ENCODE data around the gene CCDC170.

Gene CCDC170

GRCh38 chr6:151656392-151656791 lies 162.6 kb downstream of the CCDC170 start:
- DNase-seq (ENCODE audit: low read depth in 2 of 2), result no peak

- no peak for DNase-seq (ENCODE audit: low read depth in 2 of 2)
These were observed 164.3 kb downstream of the CCDC170 start for GRCh38 chr6:151658091-151658490.

GRCh38 chr6:151659212-151659611 lies 165.4 kb downstream of the CCDC170 start:
- no peak for DNase-seq (ENCODE audit: low read depth in 2 of 2)

- no peak for DNase-seq (ENCODE audit: low read depth in 2 of 2)
These were observed 167.7 kb downstream of the CCDC170 start for GRCh38 chr6:151661509-151661908.

- DNase-seq (ENCODE audit: low read depth in 2 of 2), result no peak
These were observed 168.1 kb downstream of the CCDC170 start for GRCh38 chr6:151661928-151662327.

GRCh38 chr6:151663559-151663958 lies 169.7 kb downstream of the CCDC170 start:
- DNase-seq (ENCODE audit: low read depth in 2 of 2), result no peak

- DNase-seq (ENCODE audit: low read depth in 2 of 2), result no peak
These were observed 170.6 kb downstream of the CCDC170 start for GRCh38 chr6:151664390-151664789.

- no peak for DNase-seq (ENCODE audit: low read depth in 2 of 2)
These were observed 171.5 kb downstream of the CCDC170 start for GRCh38 chr6:151665329-151665728.

- DNase-seq (ENCODE audit: low read depth in 2 of 2), result no peak
These were observed 172.7 kb downstream of the CCDC170 start for GRCh38 chr6:151666526-151666925.

- no peak for DNase-seq (ENCODE audit: low read depth in 2 of 2)
These were observed 175.4 kb downstream of the CCDC170 start for GRCh38 chr6:151669208-151669560.

- DNase-seq (ENCODE audit: low read depth in 2 of 2), result no peak
These were observed 176.3 kb downstream of the CCDC170 start for GRCh38 chr6:151670116-151670515.
